ENCODE data around the gene OR2H2. TPM values are rescaled to one million over a fixed set of nuclear protein-coding genes. Genes with fewer than 3 reads are reported as not detected.

Gene OR2H2
- total and polyA plus RNA-seq, 2 donors (not counting 1 experiment from before 2014, with no cell fraction given): not detected

GRCh38 chr6:29591677-29592076 is 6.8 kb downstream of the OR2H2 start:
- POLR2A ChIA-PET: no interaction called here
- no peak overlapping the region for H2AFZ ChIP-seq (ENCODE audit: insufficient read depth, low read depth, low read length, poor library complexity, severe bottlenecking)
- no peaks in the 10 kb centered on the region for H3K36me3 ChIP-seq (replicated peaks in 1 of 2; ENCODE audit: control extremely low read depth in 1 of 2, control insufficient read depth in 1 of 2, extremely low read depth in 1 of 2, insufficient read depth in 2 of 2, low read length in 1 of 2)
- TF ChIP-seq EZH2 (IDR thresholded peaks at IDR 0.05; ENCODE audit: borderline replicate concordance, insufficient read depth, low read depth, low read length, poor library complexity, severe bottlenecking) (no peak), CTCF (IDR thresholded peaks at IDR 0.05) (no peak)
- Mint-ChIP-seq H3K27ac (no peak overlapping the region), H3K4me3 (no peak overlapping the region), H3K9me3 (ENCODE audit: insufficient read depth) (no peaks in the 10 kb centered on the region), H3K4me1 (peaks cover 2% of the 10 kb centered on the region), H3K27me3 (peaks cover 26% of the 10 kb centered on the region)
- H3K9ac ChIP-seq (ENCODE audit: low read length): no peak overlapping the region
- H3K4me1 ChIP-seq (ENCODE audit: control insufficient read depth in 2 of 2, insufficient read depth in 2 of 2, low read length in 2 of 2): peaks cover 0 to 5% of the 10 kb centered on the region in 2 donors
- DNase-seq (no peak), ATAC-seq (ENCODE audit: low read depth) (no peak)
- intact Hi-C loops (cut with micrococcal nuclease): no loop called here
- no peak overlapping the region for H3K27ac ChIP-seq (ENCODE audit: low read length in 2 of 2)
- no peaks in the 10 kb centered on the region for H3K9me3 ChIP-seq (ENCODE audit: control extremely low read depth in 1 of 3, control insufficient read depth in 2 of 3, insufficient read depth in 1 of 3, low read length in 2 of 3)
- no peaks in the 10 kb centered on the region for H4K20me1 ChIP-seq (ENCODE audit: control insufficient read depth, insufficient read depth, low read length, poor library complexity, severe bottlenecking)
- WGBS (ENCODE audit: insufficient coverage): 100% methylated on average over 1 of the region's 2 CpGs
- peaks cover 0 to 3% (median 0%) of the 10 kb centered on the region in 4 experiments for H3K27me3 ChIP-seq (replicated peaks in 1 of 4; ENCODE audit: control extremely low read depth in 1 of 4, control insufficient read depth in 3 of 4, insufficient read depth in 4 of 4, low read length in 3 of 4)
- H3K4me2 ChIP-seq (replicated peaks; ENCODE audit: low read depth, low read length, poor library complexity, severe bottlenecking): no peak overlapping the region
- H3K4me3 ChIP-seq (ENCODE audit: control extremely low read depth in 1 of 5, extremely low read depth in 1 of 5, insufficient read depth in 1 of 5, low read depth in 2 of 5, low read length in 4 of 5): no peak overlapping the region
- no peaks in the 10 kb centered on the region for H3K79me2 ChIP-seq (ENCODE audit: control insufficient read depth, insufficient read depth, low read length)
- CTCF ChIA-PET: interaction anchor here (0.6 kb wide), 1 partner anchor 1777 kb away, joined by 3 read pairs; no protein-coding TSS in a partner anchor

DNA sequence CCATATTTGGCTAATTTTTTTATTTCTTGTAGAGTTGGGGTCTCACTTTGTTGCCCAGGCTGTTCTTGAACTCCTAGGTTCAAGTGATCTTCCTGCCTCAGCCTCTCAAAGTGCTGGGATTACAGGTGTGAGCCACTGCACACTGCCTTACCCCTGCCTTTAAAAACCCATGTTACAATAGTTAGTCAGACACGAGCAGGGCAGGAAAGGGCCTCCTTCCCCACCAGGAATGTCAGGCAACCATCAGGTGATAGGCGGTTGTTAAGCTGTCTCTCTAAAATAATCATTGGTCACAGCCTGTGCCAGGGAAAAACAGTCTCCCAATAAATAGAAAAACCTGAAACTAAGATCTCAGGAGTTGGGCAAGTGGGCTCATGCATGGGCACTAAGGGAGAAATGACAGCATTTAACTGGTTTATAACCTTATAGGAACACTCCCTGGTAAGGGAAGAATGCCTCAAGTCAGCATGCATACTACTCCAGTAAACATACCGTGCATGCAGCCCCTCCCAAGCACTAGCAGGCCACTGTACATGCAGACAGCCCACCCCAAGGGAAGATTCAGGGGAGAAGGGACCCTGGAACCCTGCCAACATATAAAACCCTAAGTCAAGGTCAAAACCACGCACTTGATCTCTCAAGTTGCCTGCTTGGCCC is 8.4 kb downstream of the OR2H2 start:
- Histone ChIP-seq H3K27me3 (replicated peaks in 1 of 4; ENCODE audit: control extremely low read depth in 1 of 4, control insufficient read depth in 3 of 4, insufficient read depth in 4 of 4, low read length in 3 of 4) (no peaks in the 10 kb centered on the region), H3K27ac (ENCODE audit: low read length in 2 of 2) (no peak overlapping the region), H3K9ac (ENCODE audit: low read length) (no peak overlapping the region), H3K4me1 (ENCODE audit: control insufficient read depth in 2 of 2, insufficient read depth in 2 of 2, low read length in 2 of 2) (peaks cover 0 to 5% of the 10 kb centered on the region in 2 donors), H4K20me1 (ENCODE audit: control insufficient read depth, insufficient read depth, low read length, poor library complexity, severe bottlenecking) (no peaks in the 10 kb centered on the region), H3K4me3 (ENCODE audit: control extremely low read depth in 1 of 5, extremely low read depth in 1 of 5, insufficient read depth in 1 of 5, low read depth in 2 of 5, low read length in 4 of 5) (no peak overlapping the region), H2AFZ (ENCODE audit: insufficient read depth, low read depth, low read length, poor library complexity, severe bottlenecking) (no peak overlapping the region), H3K79me2 (ENCODE audit: control insufficient read depth, insufficient read depth, low read length) (no peaks in the 10 kb centered on the region), H3K4me2 (replicated peaks; ENCODE audit: low read depth, low read length, poor library complexity, severe bottlenecking) (no peak overlapping the region), H3K9me3 (ENCODE audit: control extremely low read depth in 1 of 3, control insufficient read depth in 2 of 3, insufficient read depth in 1 of 3, low read length in 2 of 3) (no peaks in the 10 kb centered on the region), H3K36me3 (replicated peaks in 1 of 2; ENCODE audit: control extremely low read depth in 1 of 2, control insufficient read depth in 1 of 2, extremely low read depth in 1 of 2, insufficient read depth in 2 of 2, low read length in 1 of 2) (no peaks in the 10 kb centered on the region)
- ChIA-PET POLR2A (no interaction called here), CTCF (interaction anchor here (0.7 kb wide), 1 partner anchor 40 kb away, joined by 3 read pairs; no protein-coding TSS in a partner anchor)
- DNase-seq: no peak
- H3K27ac Mint-ChIP-seq: no peak overlapping the region
- peaks cover 18% of the 10 kb centered on the region for H3K27me3 Mint-ChIP-seq
- H3K4me3 Mint-ChIP-seq: no peak overlapping the region
- intact Hi-C loops (cut with micrococcal nuclease): no loop called here
- no peak for TF ChIP-seq CTCF (IDR thresholded peaks at IDR 0.05)
- TF ChIP-seq EZH2 (IDR thresholded peaks at IDR 0.05; ENCODE audit: borderline replicate concordance, insufficient read depth, low read depth, low read length, poor library complexity, severe bottlenecking): no peak
- 38% methylated on average over 3 of the region's 4 CpGs for WGBS (ENCODE audit: insufficient coverage)
- ATAC-seq (ENCODE audit: low read depth): no peak
- H3K4me1 Mint-ChIP-seq: peaks cover 2% of the 10 kb centered on the region
- no peaks in the 10 kb centered on the region for H3K9me3 Mint-ChIP-seq (ENCODE audit: insufficient read depth)

Data from B cell (primary cell).